Lung (tissue), 12 donors: ENCODE measurements around the gene FBXL19. TPM values are rescaled to one million over a fixed set of nuclear protein-coding genes. Genes with fewer than 3 reads are reported as not detected.
A peak's percentile ranks its signal among the peaks of the same experiment; 100 is the strongest.

Experiments used
- ATAC-seq: fragments of 200-7000 bp; cut with Tn5 transposase; one replicate; pipeline ENCODE4 v1.9.1; 2020; ENCODE audit warnings: moderate number of reproducible peaks; ENCODE audit not compliant: insufficient read depth, low FRiP score
- DNase-seq, 3 donors: peaks; one replicate each; pipeline ENCODE4 v3.0.0-alpha.2; 2013 to 2017
- H3K27ac ChIP-seq, 2 donors: one replicate each; pipeline ENCODE4 v1.5.1; 2013; ENCODE audit warnings: mild to moderate bottlenecking in 2 of 2, moderate library complexity in 2 of 2, control low read depth in 1 of 2, inconsistent platforms in 1 of 2, low read depth in 1 of 2, low read length in 1 of 2
- H3K27me3 ChIP-seq, 3 donors: one replicate each; pipeline ENCODE4 v1.5.1; 2013; ENCODE audit warnings: low read length in 2 of 3; ENCODE audit not compliant: control insufficient read depth in 3 of 3, insufficient read depth in 3 of 3
- H3K36me3 ChIP-seq, 4 donors: one replicate each; pipeline ENCODE4 v1.5.1; 2013; ENCODE audit warnings: low read length in 4 of 4, mild to moderate bottlenecking in 1 of 4, moderate library complexity in 1 of 4; ENCODE audit not compliant: control insufficient read depth in 4 of 4, insufficient read depth in 4 of 4
- H3K4me1 ChIP-seq, 5 donors: one replicate each; pipeline ENCODE4 v1.5.1; 2013; ENCODE audit warnings: low read length in 5 of 5, mild to moderate bottlenecking in 2 of 5, moderate library complexity in 1 of 5; ENCODE audit not compliant: control insufficient read depth in 5 of 5, insufficient read depth in 5 of 5
- H3K4me3 ChIP-seq: one replicate; pipeline ENCODE4 v1.5.1; 2013; ENCODE audit warnings: mild to moderate bottlenecking, control low read depth, moderate library complexity
- H3K9ac ChIP-seq, 2 donors: one replicate each; pipeline ENCODE4 v1.5.1; 2013; ENCODE audit warnings: low read length in 2 of 2, control low read depth in 1 of 2; ENCODE audit not compliant: insufficient read depth in 1 of 2
- H3K9me3 ChIP-seq, 4 donors: one replicate each; pipeline ENCODE4 v1.5.1; 2013; ENCODE audit warnings: low read length in 3 of 4, mild to moderate bottlenecking in 1 of 4, moderate library complexity in 1 of 4; ENCODE audit not compliant: control insufficient read depth in 4 of 4, insufficient read depth in 3 of 4
- WGBS, 2 donors: extraction: QIAGEN DNeasy Blood & Tissue Kit; methylation state at CpG; one replicate each; pipeline ENCODE4 v1.1.7; 2013; 5-methylcytosine and 5-hydroxymethylcytosine counted together
- polyA plus RNA-seq, 2 donors: library from polyadenylated mRNA; stranded (reverse); fragments of 200-250 nt; gene quantifications; one replicate each; pipeline ENCODE4 v1.2.1, GENCODE V29; 2013
- total RNA-seq, 2 donors: library from RNA; depleted of rRNA in 1 of 2; stranded (reverse); fragments of >200 nt in 1 of 2; gene quantifications; one replicate each; pipeline ENCODE4 v1.2.1, GENCODE V29; 2014 to 2021
- TF ChIP-seq, protein P1 (sequence below): IDR thresholded peaks from 2 replicates; pipeline ENCODE4 v1.5.1; 2012; ENCODE audit warnings: mild to moderate bottlenecking; ENCODE audit errors: control extremely low read depth, extremely low read depth
- donor health status: control.
- donor health status: control.
- donor health status: Bipolar disorder and iron deficiency.
- donor health status: healthy.
- donor health status: DM: yes; HTN: yes; CAD: no.

FBXL19 gene
- total and polyA plus RNA-seq, 4 donors, result 10.3 to 17.3 (median 13.2) TPM

GRCh38 chr16:30892670-30893416 is 30.5 kb upstream of the FBXL19 start:
- Histone ChIP-seq H3K9ac (peak overlapping the region; percentile 76 to 86), H3K27me3 (no peaks in the 10 kb centered on the region), H3K4me1 (peaks cover 9 to 34% (median 21%) of the 10 kb centered on the region in 5 donors), H3K4me3 (peak overlapping the region; percentile 81), H3K27ac (peak overlapping the region in 1 of 2 donors; percentile 94), H3K9me3 (peaks cover 0 to 3% (median 0%) of the 10 kb centered on the region in 4 donors), H3K36me3 (peaks cover 4 to 20% (median 17%) of the 10 kb centered on the region in 4 donors)
- DNase-seq (no peak), ATAC-seq (no peak)
- 63 to 65% methylated on average over 20 of the region's 20 CpGs for WGBS, 2 donors
- TF ChIP-seq, protein P1, sequence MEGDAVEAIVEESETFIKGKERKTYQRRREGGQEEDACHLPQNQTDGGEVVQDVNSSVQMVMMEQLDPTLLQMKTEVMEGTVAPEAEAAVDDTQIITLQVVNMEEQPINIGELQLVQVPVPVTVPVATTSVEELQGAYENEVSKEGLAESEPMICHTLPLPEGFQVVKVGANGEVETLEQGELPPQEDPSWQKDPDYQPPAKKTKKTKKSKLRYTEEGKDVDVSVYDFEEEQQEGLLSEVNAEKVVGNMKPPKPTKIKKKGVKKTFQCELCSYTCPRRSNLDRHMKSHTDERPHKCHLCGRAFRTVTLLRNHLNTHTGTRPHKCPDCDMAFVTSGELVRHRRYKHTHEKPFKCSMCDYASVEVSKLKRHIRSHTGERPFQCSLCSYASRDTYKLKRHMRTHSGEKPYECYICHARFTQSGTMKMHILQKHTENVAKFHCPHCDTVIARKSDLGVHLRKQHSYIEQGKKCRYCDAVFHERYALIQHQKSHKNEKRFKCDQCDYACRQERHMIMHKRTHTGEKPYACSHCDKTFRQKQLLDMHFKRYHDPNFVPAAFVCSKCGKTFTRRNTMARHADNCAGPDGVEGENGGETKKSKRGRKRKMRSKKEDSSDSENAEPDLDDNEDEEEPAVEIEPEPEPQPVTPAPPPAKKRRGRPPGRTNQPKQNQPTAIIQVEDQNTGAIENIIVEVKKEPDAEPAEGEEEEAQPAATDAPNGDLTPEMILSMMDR, result no peak

DNA sequence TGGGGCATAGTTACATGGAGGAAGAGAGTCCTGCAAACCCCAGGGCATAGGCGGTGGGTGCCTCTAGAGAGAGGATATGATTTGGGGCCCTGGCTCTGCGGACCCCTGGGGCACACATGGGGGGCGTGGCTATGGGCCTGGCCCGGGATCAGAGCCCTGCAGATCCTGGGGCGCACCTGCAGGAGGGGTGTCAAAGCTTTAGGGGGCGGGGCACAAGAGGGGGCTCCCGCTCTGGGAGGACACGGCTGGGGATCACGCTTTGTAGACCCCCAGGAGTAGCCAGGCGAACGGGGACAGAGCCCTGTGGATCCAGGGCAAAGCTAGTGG is 30.0 kb upstream of the FBXL19 start:
- no peaks in the 10 kb centered on the region for H3K27me3 ChIP-seq
- TF ChIP-seq, protein P1, result no peak
- peaks cover 4 to 18% (median 14%) of the 10 kb centered on the region in 4 donors for H3K36me3 ChIP-seq
- H3K4me3 ChIP-seq, result peak overlapping the region; percentile 81
- H3K9me3 ChIP-seq, result peaks cover 0 to 3% (median 0%) of the 10 kb centered on the region in 4 donors
- no peak for ATAC-seq
- 1 to 2% methylated on average over 9 to 11 of the region's 11 CpGs for WGBS, 2 donors
- H3K27ac ChIP-seq, result peak overlapping the region; percentile 90 to 94
- no peak for DNase-seq
- H3K9ac ChIP-seq, result peak overlapping the region; percentile 76 to 86
- H3K4me1 ChIP-seq, result peaks cover 9 to 34% (median 21%) of the 10 kb centered on the region in 5 donors

- WGBS, 2 donors, result 1% methylated on average over 65 to 97 of the region's 97 CpGs
- TF ChIP-seq, protein P1, result peak; percentile 32
- ATAC-seq (peak; percentile 86), DNase-seq (peak; percentile 93 to 96 (median 96))
- Histone ChIP-seq H3K4me1 (peaks cover 9 to 34% (median 21%) of the 10 kb centered on the region in 5 donors), H3K27me3 (no peaks in the 10 kb centered on the region), H3K27ac (peak within 1 kb of the TSS; percentile 90 to 94), H3K36me3 (peaks cover 0 to 17% (median 9%) of the 10 kb centered on the region in 4 donors), H3K9ac (peak within 1 kb of the TSS; percentile 76 to 86), H3K4me3 (peak within 1 kb of the TSS; percentile 81), H3K9me3 (peaks cover 0 to 3% (median 0%) of the 10 kb centered on the region in 4 donors)
Measured at GRCh38 chr16:30893744-30894539, 29.4 kb upstream of the FBXL19 start, which contains the start of gene BCL7C. Gene BCL7C, minus strand, starts transcription at chr16:30894077. Its CDS starts 133 bp downstream, at chr16:30893944.
